ENCODE measurements around the gene RPL35.

DNA sequence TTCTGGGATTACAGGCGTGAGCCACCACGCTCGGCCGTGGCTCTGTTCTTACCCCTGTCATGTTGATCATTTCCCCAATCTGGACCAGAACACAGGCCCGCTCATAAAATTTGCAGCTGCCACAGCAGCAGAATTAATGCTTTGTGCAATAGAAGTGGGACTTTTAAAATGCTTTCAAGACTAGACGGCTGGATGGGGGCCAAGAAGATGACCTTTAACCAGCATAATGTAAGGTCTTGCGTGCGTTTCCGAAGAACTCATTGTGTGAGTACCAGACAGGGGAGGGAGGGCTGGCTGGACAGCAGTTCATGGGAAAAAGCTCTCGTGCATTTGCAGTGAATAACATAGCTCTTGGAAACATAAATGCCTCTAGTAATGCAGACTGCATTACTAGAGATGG, 12.0 kb downstream of the RPL35 start:
- TF ChIP-seq, protein P1, sequence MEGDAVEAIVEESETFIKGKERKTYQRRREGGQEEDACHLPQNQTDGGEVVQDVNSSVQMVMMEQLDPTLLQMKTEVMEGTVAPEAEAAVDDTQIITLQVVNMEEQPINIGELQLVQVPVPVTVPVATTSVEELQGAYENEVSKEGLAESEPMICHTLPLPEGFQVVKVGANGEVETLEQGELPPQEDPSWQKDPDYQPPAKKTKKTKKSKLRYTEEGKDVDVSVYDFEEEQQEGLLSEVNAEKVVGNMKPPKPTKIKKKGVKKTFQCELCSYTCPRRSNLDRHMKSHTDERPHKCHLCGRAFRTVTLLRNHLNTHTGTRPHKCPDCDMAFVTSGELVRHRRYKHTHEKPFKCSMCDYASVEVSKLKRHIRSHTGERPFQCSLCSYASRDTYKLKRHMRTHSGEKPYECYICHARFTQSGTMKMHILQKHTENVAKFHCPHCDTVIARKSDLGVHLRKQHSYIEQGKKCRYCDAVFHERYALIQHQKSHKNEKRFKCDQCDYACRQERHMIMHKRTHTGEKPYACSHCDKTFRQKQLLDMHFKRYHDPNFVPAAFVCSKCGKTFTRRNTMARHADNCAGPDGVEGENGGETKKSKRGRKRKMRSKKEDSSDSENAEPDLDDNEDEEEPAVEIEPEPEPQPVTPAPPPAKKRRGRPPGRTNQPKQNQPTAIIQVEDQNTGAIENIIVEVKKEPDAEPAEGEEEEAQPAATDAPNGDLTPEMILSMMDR (IDR thresholded peaks at IDR 0.05): no peak
- no peak for TF ChIP-seq POLR2A (IDR thresholded peaks at IDR 0.05)
